CD4-positive, alpha-beta T cell treated with Interleukin-17A for 4 hours (primary cell): ENCODE results near the gene LMNA.
"Not testable (repeated sequence)": the region's sequence is repeated elsewhere in the genome, so short reads cannot be mapped to it uniquely, and the experiment has no call there.

Experiments used
- DNase-seq: peaks from one replicate; pipeline ENCODE4 v3.0.0-alpha.2; 2020; ENCODE audit warnings: mixed read lengths

The LMNA gene

GRCh38 chr1:156122519-156123355 is 8.2 kb downstream of the LMNA start:
- no peak for DNase-seq

- DNase-seq = peak; percentile 86
Observed at GRCh38 chr1:156123356-156124196, 9.1 kb downstream of the LMNA start.

GRCh38 chr1:156124557-156125483 is 10.3 kb downstream of the LMNA start:
- peak; percentile 37 for DNase-seq

- DNase-seq = not testable (repeated sequence)
Observed at GRCh38 chr1:156125544-156125943, 11.0 kb downstream of the LMNA start.

GRCh38 chr1:156126043-156126629 is 11.6 kb downstream of the LMNA start:
- DNase-seq = peak; percentile 67

- DNase-seq = peak; percentile 88
Observed at GRCh38 chr1:156126630-156127534, 12.4 kb downstream of the LMNA start.

GRCh38 chr1:156128308-156128653 is 13.8 kb downstream of the LMNA start:
- DNase-seq = no peak

GRCh38 chr1:156128654-156129597 is 14.4 kb downstream of the LMNA start:
- no peak for DNase-seq

- peak; percentile 82 for DNase-seq
Observed at GRCh38 chr1:156129687-156130577, 15.4 kb downstream of the LMNA start.

GRCh38 chr1:156130578-156130942 is 16.0 kb downstream of the LMNA start:
- DNase-seq = no peak

- no peak for DNase-seq
Observed at GRCh38 chr1:156134716-156135435, 20.4 kb downstream of the LMNA start.

- no peak for DNase-seq
Observed at GRCh38 chr1:156135930-156136871, 21.7 kb downstream of the LMNA start.

- no peak for DNase-seq
Observed at GRCh38 chr1:156136970-156137483, 22.5 kb downstream of the LMNA start.

- no peak for DNase-seq
Observed at GRCh38 chr1:156138458-156138867, 24.0 kb downstream of the LMNA start.

GRCh38 chr1:156140879-156141707 is 26.6 kb downstream of the LMNA start:
- peak; percentile 33 for DNase-seq
